ENCODE results near the gene ADRA1B.

GRCh38 chr5:160021831-160022446 is 105.7 kb downstream of the ADRA1B start:
- TF ChIP-seq HMGXB4 (CRISPR knock-in tag; IDR thresholded peaks at IDR 0.05; ENCODE audit: borderline replicate concordance) (no peak), RAD21 (conservative IDR thresholded peaks at IDR 0.05 in 1 of 2, IDR thresholded peaks at IDR 0.05 in 1 of 2) (peak; percentile 77 to 81), EP300 (IDR thresholded peaks at IDR 0.05) (no peak), USF2 (IDR thresholded peaks at IDR 0.05) (no peak), CTCF (IDR thresholded peaks at IDR 0.05) (peak; percentile 80)

All from A549 (cell line).